Tibial nerve (tissue), 4 donors: ENCODE measurements around the gene BLOC1S4.

ENCODE experiments used
- CTCF ChIP-seq, 5 experiments: fragments of 200-600 bp in 3 of 5; fragments of 450-650 bp in 2 of 5; sonication (generic) in 3 of 5; IDR thresholded peaks; one replicate each; pipeline ENCODE4 v1.5.1; 2016 to 2019; ENCODE audit warnings: antibody characterized with exemption in 5 of 5, mild to moderate bottlenecking in 3 of 5, moderate library complexity in 2 of 5
- EP300 ChIP-seq, 2 donors: sonication (generic); formaldehyde crosslinking; IDR thresholded peaks; one replicate each; pipeline ENCODE4 v1.6.1; 2017; ENCODE audit warnings: antibody characterized with exemption in 2 of 2, mild to moderate bottlenecking in 1 of 2
- POLR2A ChIP-seq, 2 donors: fragments of 450-650 bp; IDR thresholded peaks; one replicate each; pipeline ENCODE4 v1.6.1; 2017; ENCODE audit warnings: antibody characterized with exemption in 2 of 2, mild to moderate bottlenecking in 2 of 2, moderate library complexity in 2 of 2

- TF ChIP-seq CTCF (IDR thresholded peaks at IDR 0.05) (no peak), EP300 (IDR thresholded peaks at IDR 0.05) (no peak), POLR2A (IDR thresholded peaks at IDR 0.05) (no peak)
Observed at GRCh38 chr4:6719611-6720179, 3.7 kb downstream of the BLOC1S4 start.
